K562 (cell line): ENCODE data around the gene EVI5L.

ENCODE experiments used
- ARID2 ChIP-seq: fragments of 450-650 bp; IDR thresholded peaks from 2 replicates; pipeline ENCODE4 v1.6.1; 2017; ENCODE audit warnings: antibody characterized with exemption, mild to moderate bottlenecking
- CBX2 ChIP-seq: fragments of 200-600 bp; sonication (generic); IDR thresholded peaks from one replicate; pipeline ENCODE4 v1.6.1; 2012; ENCODE audit warnings: mild to moderate bottlenecking, low read length, inconsistent platforms; ENCODE audit not compliant: insufficient read depth, poor library complexity, severe bottlenecking
- CTCF ChIP-seq, 3 experiments: IDR thresholded peaks in 2 of 3; conservative IDR thresholded peaks in 1 of 3; 2 replicates each; pipeline ENCODE4 v1.5.1; 2011 to 2012; ENCODE audit warnings: low read length in 3 of 3, mild to moderate bottlenecking in 3 of 3, control low read depth in 2 of 3, improper control_type of control experiment in 1 of 3, inconsistent platforms in 1 of 3, low read depth in 1 of 3, mixed read lengths in 1 of 3, moderate library complexity in 1 of 3; ENCODE audit not compliant: insufficient read depth in 2 of 3
- MYBL2 ChIP-seq, 2 experiments: fragments of 450-650 bp in 1 of 2; sonication (generic) in 1 of 2; formaldehyde crosslinking in 1 of 2; IDR thresholded peaks; 2 replicates each; pipeline versions ENCODE4 v1.6.1 to v1.8.1; 2017 to 2022; ENCODE audit warnings: borderline replicate concordance in 1 of 2, inconsistent platforms in 1 of 2, low read depth in 1 of 2, mild to moderate bottlenecking in 1 of 2, missing genetic modification reagents in 1 of 2, moderate library complexity in 1 of 2
- PCBP2 ChIP-seq: fragments of 200-400 bp; formaldehyde crosslinking; IDR thresholded peaks from 2 replicates; pipeline ENCODE4 v1.6.1; 2018; ENCODE audit warnings: low read length, low read depth, mild to moderate bottlenecking, moderate library complexity; ENCODE audit not compliant: poor library complexity, severe bottlenecking
- PTBP1 ChIP-seq: fragments of 200-400 bp; formaldehyde crosslinking; IDR thresholded peaks from 2 replicates; pipeline ENCODE4 v1.6.1; 2017; ENCODE audit warnings: low read depth, low read length
- RFX5 ChIP-seq: IDR thresholded peaks from 2 replicates; pipeline ENCODE4 v1.6.1; 2011; ENCODE audit warnings: low read depth, mild to moderate bottlenecking, improper control_type of control experiment, low read length
- TEAD4 ChIP-seq, 2 experiments: sonication (generic) in 1 of 2; formaldehyde crosslinking in 1 of 2; IDR thresholded peaks; 2 replicates each; pipeline versions ENCODE4 v1.6.1 to v1.8.0; 2012 to 2022; ENCODE audit warnings: borderline replicate concordance in 1 of 2, inconsistent platforms in 1 of 2, low read length in 1 of 2, mild to moderate bottlenecking in 1 of 2, missing genetic modification reagents in 1 of 2
- TGIF2 ChIP-seq: sonication (generic); formaldehyde crosslinking; IDR thresholded peaks from 2 replicates; pipeline ENCODE4 v1.8.1; 2022; ENCODE audit warnings: mild to moderate bottlenecking, missing genetic modification reagents, moderate library complexity

DNA sequence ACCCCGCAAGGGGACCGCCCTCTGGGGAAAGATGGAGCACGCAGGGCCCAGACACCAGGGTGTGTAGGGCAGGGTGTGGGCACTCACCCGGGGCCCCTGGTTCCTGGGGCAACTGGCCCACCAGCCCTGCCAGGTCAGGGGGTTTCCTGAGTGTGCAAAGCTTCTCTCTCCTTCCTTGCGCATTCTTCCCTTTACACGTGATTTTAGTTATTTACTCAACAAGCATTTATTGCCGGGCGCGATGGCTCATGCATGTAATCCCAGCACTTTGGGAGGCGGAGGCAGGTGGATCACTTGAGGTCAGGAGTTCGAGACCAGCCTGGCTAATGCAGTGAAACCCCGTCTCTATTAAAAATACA lies 23.7 kb downstream of the EVI5L start:
- TF ChIP-seq RFX5 (no peak), CTCF (IDR thresholded peaks at IDR 0.05 in 2 of 3, conservative IDR thresholded peaks at IDR 0.05 in 1 of 3; ENCODE audit: insufficient read depth in 2 of 3, low read depth in 1 of 3, low read length in 3 of 3) (no peak), MYBL2 (IDR thresholded peaks at IDR 0.05; ENCODE audit: low read depth) (no peak), MYBL2 (CRISPR knock-in tag; IDR thresholded peaks at IDR 0.05; ENCODE audit: borderline replicate concordance) (no peak), CBX2 (no peak), TEAD4 (IDR thresholded peaks at IDR 0.05; ENCODE audit: low read length) (no peak), TEAD4 (CRISPR knock-in tag; IDR thresholded peaks at IDR 0.05; ENCODE audit: borderline replicate concordance) (no peak), TGIF2 (CRISPR knock-in tag) (no peak), PCBP2 (no peak), ARID2 (no peak), PTBP1 (no peak)
